HG03060 (cell line): ENCODE measurements around the gene PRSS21.

Experiments
- ATAC-seq: cut with Tn5 transposase; IDR thresholded peaks from one replicate; pipeline ENCODE4 v1.9.1; 2021; ENCODE audit warnings: low read depth, moderate number of reproducible peaks; ENCODE audit not compliant: unreplicated experiment

Gene PRSS21

GRCh38 chr16:2803545-2804195 lies 13.4 kb upstream of the PRSS21 start:
- ATAC-seq: no peak

DNA sequence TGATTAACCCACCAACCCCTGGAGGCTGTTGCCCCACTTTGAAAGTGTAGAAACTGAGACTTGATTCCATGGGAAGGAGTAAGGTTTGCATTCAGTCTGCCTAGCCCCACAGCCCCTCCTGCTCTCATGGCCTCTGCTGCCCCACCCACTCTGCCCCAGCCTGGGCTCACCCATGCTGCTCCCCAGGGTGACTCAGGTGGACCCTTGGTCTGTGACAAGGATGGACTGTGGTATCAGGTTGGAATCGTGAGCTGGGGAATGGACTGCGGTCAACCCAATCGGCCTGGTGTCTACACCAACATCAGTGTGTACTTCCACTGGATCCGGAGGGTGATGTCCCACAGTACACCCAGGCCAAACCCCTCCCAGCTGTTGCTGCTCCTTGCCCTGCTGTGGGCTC lies 12.3 kb upstream of the PRSS21 start:
- ATAC-seq: no peak

- no peak for ATAC-seq
These were observed 10.8 kb upstream of the PRSS21 start for GRCh38 chr16:2806286-2806685.

GRCh38 chr16:2808181-2808580 lies 8.9 kb upstream of the PRSS21 start:
- no peak for ATAC-seq

DNA sequence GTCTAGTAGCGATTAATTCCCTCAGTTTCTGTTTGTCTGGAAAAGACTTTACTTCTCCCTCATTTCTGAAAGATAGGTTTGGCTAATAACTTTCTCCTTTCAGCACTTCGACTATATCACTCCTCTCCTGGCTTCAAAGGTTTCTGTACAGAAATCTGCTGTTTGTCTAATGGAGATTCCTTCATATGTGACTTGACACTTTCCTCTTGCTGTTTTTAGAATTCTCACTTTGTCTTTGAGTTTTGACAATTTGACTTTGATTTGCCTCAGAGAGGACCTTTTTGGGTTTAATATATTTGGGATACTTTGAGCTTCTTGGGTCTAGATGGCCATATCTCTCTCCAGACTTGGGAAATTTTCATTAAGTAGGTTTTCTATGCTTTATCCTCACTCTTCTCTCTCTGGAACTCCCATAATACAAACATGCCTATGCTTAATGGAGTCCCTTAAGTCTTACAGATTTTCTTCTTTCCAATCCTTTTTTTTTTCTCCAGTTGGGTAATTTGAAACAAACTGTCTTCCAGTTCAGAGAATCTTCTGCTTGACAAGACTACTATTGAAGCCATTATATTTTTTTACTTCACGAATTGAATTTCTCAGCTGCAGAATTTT lies 7.8 kb upstream of the PRSS21 start:
- no peak for ATAC-seq

GRCh38 chr16:2810651-2811050 lies 6.4 kb upstream of the PRSS21 start:
- no peak for ATAC-seq

GRCh38 chr16:2811703-2812471 lies 5.2 kb upstream of the PRSS21 start:
- ATAC-seq: no peak

DNA sequence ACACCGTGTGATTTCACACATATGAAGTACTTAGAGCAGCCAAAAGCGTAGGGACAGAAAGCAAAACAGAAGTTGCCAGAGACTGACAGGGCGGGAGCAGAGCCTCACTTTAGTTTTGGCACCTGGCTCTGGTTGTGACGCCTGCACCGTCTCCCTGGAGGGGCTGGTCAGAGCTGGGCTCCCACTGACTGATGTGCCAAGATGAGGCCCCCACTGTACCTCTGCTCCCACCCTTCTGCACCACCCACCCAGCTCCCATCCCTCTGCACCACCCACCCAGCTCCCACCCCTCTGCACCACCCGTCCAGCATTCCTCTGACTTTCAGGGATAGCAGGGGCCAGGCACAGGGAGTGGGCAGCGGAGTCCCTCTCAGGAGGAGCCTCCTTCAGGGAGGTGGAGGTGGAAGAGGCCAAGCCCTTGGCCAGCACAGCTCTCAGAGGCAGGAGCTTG lies 3.2 kb upstream of the PRSS21 start:
- ATAC-seq: no peak

GRCh38 chr16:2814551-2815298 lies 2.3 kb upstream of the PRSS21 start:
- ATAC-seq: no peak

DNA sequence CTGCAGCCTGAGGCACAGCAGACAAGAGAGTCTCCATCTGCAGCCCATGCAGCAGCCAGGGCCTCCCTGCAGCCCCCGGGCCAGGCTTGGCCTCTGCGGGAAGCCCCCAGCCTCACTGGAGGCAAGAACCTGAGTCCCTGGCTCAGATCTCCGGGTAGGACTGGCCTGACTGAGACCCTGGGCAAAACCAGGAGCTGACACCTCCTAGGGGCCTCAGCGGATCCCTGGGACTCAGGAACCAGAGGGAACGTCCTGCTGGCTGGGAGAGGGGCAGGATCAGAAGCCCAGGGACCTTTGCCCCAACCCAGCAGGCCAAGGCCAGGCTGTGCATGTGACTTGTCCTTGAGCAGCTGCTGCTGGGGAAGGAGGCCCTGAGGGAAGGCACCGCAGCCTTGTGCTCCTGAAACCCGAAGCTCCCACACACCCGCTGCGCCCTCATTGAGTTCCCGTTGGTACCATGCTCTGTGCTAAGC lies 1.7 kb upstream of the PRSS21 start:
- no peak for ATAC-seq

DNA sequence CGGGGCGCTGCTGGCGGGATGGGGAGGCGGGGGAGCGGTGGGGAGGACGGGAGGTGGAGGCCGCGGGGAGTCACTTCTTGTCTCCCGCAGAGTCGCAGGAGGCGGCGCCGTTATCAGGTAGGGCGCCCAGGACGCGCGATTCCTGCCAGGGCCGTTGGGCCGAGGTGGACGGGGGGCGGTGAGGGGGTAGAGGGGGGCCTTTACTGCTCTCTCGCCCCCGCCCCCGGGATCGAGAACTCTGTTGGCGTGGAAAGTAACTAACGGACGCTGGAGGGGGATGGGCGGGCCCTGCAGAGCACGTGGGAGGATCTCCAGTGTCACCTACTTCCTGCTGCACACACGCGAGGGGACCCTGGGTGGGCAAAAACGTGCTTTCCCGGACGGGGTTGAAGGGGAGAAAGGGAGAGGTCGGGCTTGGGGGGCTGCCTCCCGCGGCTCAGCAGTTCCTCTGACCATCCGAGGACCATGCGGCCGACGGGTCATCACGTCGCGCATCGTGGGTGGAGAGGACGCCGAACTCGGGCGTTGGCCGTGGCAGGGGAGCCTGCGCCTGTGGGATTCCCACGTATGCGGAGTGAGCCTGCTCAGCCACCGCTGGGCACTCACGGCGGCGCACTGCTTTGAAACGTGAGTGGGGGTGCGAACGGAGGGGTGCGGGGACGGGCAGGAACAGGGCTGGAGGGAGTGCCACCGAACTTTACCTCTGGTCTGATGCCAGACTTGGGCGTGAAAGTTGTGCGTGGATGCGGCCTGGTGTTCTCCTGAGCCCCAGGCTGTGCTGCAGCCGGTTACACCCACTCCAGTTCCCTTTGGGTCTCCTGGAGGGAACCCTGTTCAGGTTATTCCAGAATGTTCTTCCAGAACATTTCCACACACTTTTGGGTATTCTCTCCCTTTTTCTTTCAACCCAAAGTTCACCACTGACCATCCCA lies 569 bp downstream of the PRSS21 start:
- no peak for ATAC-seq

DNA sequence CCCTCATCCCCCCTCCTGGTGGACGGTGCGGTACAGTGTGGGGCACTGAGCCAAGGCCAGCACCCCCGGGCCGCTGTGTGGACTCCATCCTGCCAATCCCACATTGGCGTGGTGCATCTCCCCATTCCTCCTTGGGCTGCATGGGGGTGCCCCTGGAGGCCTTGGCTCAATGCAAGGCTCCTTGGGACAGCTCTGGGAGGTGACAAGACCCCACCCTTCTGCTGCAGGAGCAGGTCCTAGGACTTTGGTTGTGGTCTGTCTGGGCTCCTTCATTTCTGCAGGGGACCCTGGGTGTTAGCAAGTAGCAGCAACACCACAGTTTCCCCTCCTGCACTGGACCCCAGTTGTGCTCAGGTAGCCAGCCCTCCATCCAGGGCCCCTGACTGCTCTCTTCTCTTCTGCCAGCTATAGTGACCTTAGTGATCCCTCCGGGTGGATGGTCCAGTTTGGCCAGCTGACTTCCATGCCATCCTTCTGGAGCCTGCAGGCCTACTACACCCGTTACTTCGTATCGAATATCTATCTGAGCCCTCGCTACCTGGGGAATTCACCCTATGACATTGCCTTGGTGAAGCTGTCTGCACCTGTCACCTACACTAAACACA lies 1.3 kb downstream of the PRSS21 start:
- no peak for ATAC-seq

- ATAC-seq: no peak
These were observed 2.3 kb downstream of the PRSS21 start for GRCh38 chr16:2819179-2819938.

GRCh38 chr16:2819939-2820835 lies 3.1 kb downstream of the PRSS21 start:
- no peak for ATAC-seq

GRCh38 chr16:2820836-2821486 lies 3.9 kb downstream of the PRSS21 start:
- ATAC-seq: no peak

DNA sequence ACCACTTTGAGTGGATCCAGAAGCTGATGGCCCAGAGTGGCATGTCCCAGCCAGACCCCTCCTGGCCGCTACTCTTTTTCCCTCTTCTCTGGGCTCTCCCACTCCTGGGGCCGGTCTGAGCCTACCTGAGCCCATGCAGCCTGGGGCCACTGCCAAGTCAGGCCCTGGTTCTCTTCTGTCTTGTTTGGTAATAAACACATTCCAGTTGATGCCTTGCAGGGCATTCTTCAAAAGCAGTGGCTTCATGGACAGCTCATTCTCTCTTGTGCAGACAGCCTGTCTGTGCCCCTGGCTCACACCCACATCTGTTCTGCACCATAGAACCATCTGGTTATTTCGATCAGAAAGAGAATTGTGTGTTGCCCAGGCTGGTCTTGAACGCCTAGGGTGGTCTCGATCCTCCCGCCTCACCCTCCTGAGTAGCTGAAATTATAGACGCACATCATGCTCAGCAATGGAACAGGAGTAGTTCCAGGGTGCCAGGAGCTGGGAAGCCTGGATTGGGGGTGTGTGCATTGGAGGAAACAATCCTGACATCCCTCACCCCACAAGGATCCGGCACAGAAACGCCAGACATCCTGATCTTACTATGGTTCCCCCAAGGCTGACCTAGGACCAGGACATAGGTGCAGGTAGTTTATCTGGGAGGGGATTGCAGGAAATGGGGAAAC lies 4.6 kb downstream of the PRSS21 start:
- ATAC-seq: no peak

GRCh38 chr16:2822158-2822495 lies 5.1 kb downstream of the PRSS21 start:
- no peak for ATAC-seq
